Activated T-cell treated with anti-CD3 and anti-CD28 coated beads, Interleukin-2, amount 50 U/mL, for 72 hours (primary cell): ENCODE data around the gene ZNF878. TPM values are rescaled to one million over a fixed set of nuclear protein-coding genes. Genes with fewer than 3 reads are reported as not detected.

Experiments
- ATAC-seq, 2 donors: fragments of 150-1000 bp; cut with Tn5 transposase; replicated peaks in 1 of 2; 2 replicates each; pipeline ENCODE4 v1.10.0; 2021; ENCODE audit warnings: moderate library complexity in 2 of 2, mild to moderate bottlenecking in 1 of 2
- DNase-seq, 2 donors: peaks; one replicate each; pipeline ENCODE4 v3.0.0; 2021 to 2022; ENCODE audit warnings: mixed read lengths in 1 of 2
- H3K27ac Mint-ChIP-seq: one replicate; pipeline ENCODE4 v1.8.0; 2022; ENCODE audit warnings: mild to moderate bottlenecking, moderate library complexity, mixed read lengths
- H3K27me3 Mint-ChIP-seq: one replicate; pipeline ENCODE4 v1.8.0; 2022; ENCODE audit warnings: low read depth, mixed read lengths
- H3K36me3 Mint-ChIP-seq, 2 donors: one replicate each; pipeline ENCODE4 v1.8.0; 2022; ENCODE audit warnings: mixed read lengths in 2 of 2, mild to moderate bottlenecking in 1 of 2; ENCODE audit not compliant: insufficient read depth in 2 of 2
- H3K4me1 Mint-ChIP-seq: one replicate; pipeline ENCODE4 v1.8.0; 2022; ENCODE audit warnings: low read depth, mixed read lengths
- H3K4me3 Mint-ChIP-seq, 2 donors: one replicate each; pipeline ENCODE4 v1.8.0; 2022; ENCODE audit warnings: mild to moderate bottlenecking in 2 of 2, mixed read lengths in 2 of 2, moderate library complexity in 2 of 2
- H3K9me3 Mint-ChIP-seq, 2 donors: one replicate each; pipeline ENCODE4 v1.8.0; 2022; ENCODE audit warnings: mixed read lengths in 2 of 2
- total RNA-seq, 2 donors: library from RNA; stranded (reverse); gene quantifications; one replicate each; pipeline ENCODE4 v1.2.3, GENCODE V29; 2022

ZNF878 gene
- total RNA-seq, 2 donors from 2014 or later: 0.39 to 0.55 TPM

DNA sequence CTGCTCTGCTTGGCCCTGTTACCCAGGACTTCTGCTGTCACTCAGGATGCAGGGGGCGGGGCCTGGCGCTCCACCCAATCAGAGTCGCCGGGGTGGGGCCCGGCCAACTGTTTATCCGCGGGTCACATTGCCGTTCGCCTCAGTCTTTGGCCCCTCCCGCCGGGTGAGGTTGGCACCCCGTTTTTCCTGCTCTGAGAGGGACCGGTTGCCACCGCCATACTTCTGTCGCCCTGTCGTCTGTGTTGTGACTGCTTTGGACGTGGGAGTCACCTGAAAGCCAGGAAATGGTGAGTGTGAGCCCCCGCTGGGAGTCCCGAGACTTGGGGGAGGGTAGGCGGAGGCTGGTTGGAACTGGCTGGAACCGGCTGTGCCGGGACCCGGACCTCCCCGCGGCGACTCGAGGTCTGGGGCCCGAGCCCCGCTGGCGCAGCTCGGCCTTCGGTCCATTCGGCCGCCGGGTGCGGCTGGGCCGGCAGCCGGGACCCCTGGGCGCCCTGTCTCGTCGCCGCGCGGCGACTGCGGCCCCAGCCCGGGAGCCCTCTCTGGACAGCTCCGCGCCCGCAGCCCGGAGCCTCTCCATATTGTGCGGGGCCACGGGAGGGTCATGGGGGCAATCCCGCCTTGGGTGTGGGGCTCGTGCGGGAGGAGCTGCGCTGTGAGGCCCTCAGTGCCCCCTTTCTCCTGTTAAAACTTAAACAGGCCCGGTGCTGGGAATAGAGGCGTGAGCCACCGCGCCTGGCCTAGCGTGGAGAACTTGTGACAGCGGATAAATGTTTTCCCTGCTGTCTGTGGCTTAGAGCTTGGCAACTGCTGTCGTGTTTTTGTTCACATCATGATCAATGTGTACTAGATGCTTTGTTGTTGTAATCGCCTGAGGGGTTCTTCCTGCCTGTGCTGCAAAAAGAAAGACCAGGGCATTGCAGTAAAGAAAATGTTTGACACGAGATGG, 12.1 kb upstream of the ZNF878 start, which contains the start of gene ZNF844:
Gene ZNF844, plus strand, starts transcription at position 142 of the 949 bp plus-strand sequence. Its CDS starts 143 bp downstream, at position 285.
- peak; percentile 91 to 92 for ATAC-seq
- H3K27ac Mint-ChIP-seq: peak within 1 kb of the TSS; percentile 28
- DNase-seq: peak; percentile 83 to 85
- H3K27me3 Mint-ChIP-seq: no peaks in the 10 kb centered on the region
- H3K36me3 Mint-ChIP-seq: peaks cover 3 to 16% of the 10 kb centered on the region in 2 donors
- peak within 1 kb of the TSS; percentile 88 to 89 for H3K4me3 Mint-ChIP-seq
- peaks cover 2 to 4% of the 10 kb centered on the region in 2 donors for H3K9me3 Mint-ChIP-seq
- H3K4me1 Mint-ChIP-seq: peaks cover 10% of the 10 kb centered on the region

- H3K4me1 Mint-ChIP-seq: peaks cover 26% of the 10 kb centered on the region
- DNase-seq (no peak), ATAC-seq (no peak)
- peaks cover 33% of the 10 kb centered on the region for H3K27me3 Mint-ChIP-seq
- no peak overlapping the region for H3K4me3 Mint-ChIP-seq
- H3K9me3 Mint-ChIP-seq: no peaks in the 10 kb centered on the region
- peaks cover 5% of the 10 kb centered on the region in 2 donors for H3K36me3 Mint-ChIP-seq
- H3K27ac Mint-ChIP-seq: no peak overlapping the region
Measured at GRCh38 chr19:12055784-12056183, 3.0 kb upstream of the ZNF878 start.

GRCh38 chr19:12052091-12052496, 667 bp downstream of the ZNF878 start:
- Mint-ChIP-seq H3K4me1 (peaks cover 20% of the 10 kb centered on the region), H3K9me3 (no peaks in the 10 kb centered on the region), H3K27me3 (peaks cover 33% of the 10 kb centered on the region), H3K4me3 (peak overlapping the region; percentile 80 to 81), H3K36me3 (peaks cover 8% of the 10 kb centered on the region in 2 donors), H3K27ac (no peak overlapping the region)
- DNase-seq (no peak), ATAC-seq (no peak)

- H3K27me3 Mint-ChIP-seq: peaks cover 6% of the 10 kb centered on the region
- no peak overlapping the region for H3K27ac Mint-ChIP-seq
- ATAC-seq: no peak
- H3K4me3 Mint-ChIP-seq: no peak overlapping the region
- H3K9me3 Mint-ChIP-seq: peaks cover 4 to 22% of the 10 kb centered on the region in 2 donors
- DNase-seq: no peak
- peaks cover 29 to 36% of the 10 kb centered on the region in 2 donors for H3K36me3 Mint-ChIP-seq
- H3K4me1 Mint-ChIP-seq: peaks cover 12% of the 10 kb centered on the region
Measured at GRCh38 chr19:12047868-12048267, 4.9 kb downstream of the ZNF878 start.

- Mint-ChIP-seq H3K9me3 (peaks cover 5 to 28% of the 10 kb centered on the region in 2 donors), H3K4me3 (no peak overlapping the region), H3K36me3 (peaks cover 32 to 43% of the 10 kb centered on the region in 2 donors), H3K27me3 (no peaks in the 10 kb centered on the region), H3K27ac (peak overlapping the region; percentile 31), H3K4me1 (no peaks in the 10 kb centered on the region)
- ATAC-seq: no peak
- DNase-seq: no peak
Measured at GRCh38 chr19:12043752-12044422, 8.9 kb downstream of the ZNF878 start.

DNA sequence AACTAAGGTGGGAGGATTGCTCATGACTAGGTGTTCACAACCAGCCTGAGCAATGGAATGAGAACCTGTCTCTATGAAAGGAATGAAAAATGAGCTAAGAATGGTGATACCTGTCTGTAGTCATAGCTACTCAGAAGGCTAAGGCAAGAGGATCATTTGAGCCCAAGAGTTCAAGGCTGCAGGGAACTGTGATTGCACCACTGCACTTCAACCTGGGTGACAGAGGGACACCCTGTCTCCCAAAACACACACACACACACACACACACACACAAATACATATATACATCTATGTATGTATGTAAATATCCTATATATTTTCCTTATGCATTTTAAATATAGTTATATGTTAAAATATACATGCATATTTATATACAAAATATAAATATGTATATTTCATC, 9.9 kb downstream of the ZNF878 start:
- ATAC-seq (no peak), DNase-seq (no peak)
- Mint-ChIP-seq H3K27me3 (no peaks in the 10 kb centered on the region), H3K4me3 (no peak overlapping the region), H3K9me3 (peaks cover 5 to 28% of the 10 kb centered on the region in 2 donors), H3K36me3 (peaks cover 33 to 40% of the 10 kb centered on the region in 2 donors), H3K27ac (no peak overlapping the region), H3K4me1 (no peaks in the 10 kb centered on the region)

- Mint-ChIP-seq H3K27ac (no peak within 1 kb of the TSS), H3K36me3 (peaks cover 3 to 9% of the 10 kb centered on the region in 2 donors), H3K4me1 (peaks cover 11% of the 10 kb centered on the region), H3K9me3 (peaks cover 0 to 1% of the 10 kb centered on the region in 2 donors), H3K4me3 (peak within 1 kb of the TSS; percentile 86 to 90), H3K27me3 (no peaks in the 10 kb centered on the region)
- peak; percentile 95 to 96 for ATAC-seq
- peak; percentile 75 to 87 for DNase-seq
Measured at GRCh38 chr19:12035220-12036172, 17.3 kb downstream of the ZNF878 start, which contains the start of gene ZNF433. TSS of gene ZNF433 (minus strand) at chr19:12035679. CDS start at chr19:12035539, 140 bp downstream.

DNA sequence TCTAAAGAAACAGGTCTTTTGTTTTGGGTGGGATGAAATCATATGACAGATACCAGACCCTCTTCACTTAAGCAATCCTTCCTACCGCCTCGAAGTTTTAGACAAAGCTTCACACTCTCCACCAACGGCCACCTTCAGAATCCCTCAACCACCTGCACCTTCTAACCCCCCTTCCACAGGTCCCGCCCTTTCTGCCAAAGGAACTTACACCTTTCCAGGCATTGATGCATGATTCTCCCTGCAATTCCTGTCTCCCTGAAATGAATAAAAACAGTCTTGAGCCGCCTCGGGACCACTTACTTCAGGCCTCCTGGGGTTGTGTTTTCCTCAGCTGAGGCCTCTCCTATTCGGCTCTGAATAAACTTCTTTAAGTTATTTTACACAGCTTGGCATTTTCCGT, 18.1 kb downstream of the ZNF878 start:
- peak overlapping the region; percentile 22 to 70 for H3K4me3 Mint-ChIP-seq
- H3K27ac Mint-ChIP-seq: no peak overlapping the region
- no peak for DNase-seq
- no peaks in the 10 kb centered on the region for H3K27me3 Mint-ChIP-seq
- ATAC-seq: no peak
- peaks cover 3 to 9% of the 10 kb centered on the region in 2 donors for H3K36me3 Mint-ChIP-seq
- H3K4me1 Mint-ChIP-seq: peaks cover 11% of the 10 kb centered on the region
- peaks cover 0 to 1% of the 10 kb centered on the region in 2 donors for H3K9me3 Mint-ChIP-seq

DNA sequence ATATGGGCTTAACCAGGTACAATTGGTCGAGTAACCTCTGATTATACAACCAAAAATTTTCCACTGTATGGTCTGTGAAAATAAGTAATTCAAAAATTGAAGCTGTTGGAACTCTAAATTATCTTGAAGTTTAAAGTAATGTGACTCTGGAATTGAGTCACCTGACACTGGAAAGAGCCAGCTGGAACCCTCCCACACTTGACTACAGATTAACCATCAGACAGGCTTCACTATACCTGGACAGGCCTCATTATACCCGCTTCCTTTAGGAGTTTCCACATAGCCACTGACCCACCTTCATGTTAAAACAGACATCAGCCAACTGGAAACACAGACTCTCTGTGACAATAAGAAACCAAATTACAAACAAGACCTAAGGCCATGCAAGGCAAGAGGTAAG, 18.6 kb downstream of the ZNF878 start:
- peak overlapping the region in 1 of 2 donors; percentile 70 for H3K4me3 Mint-ChIP-seq
- no peak overlapping the region for H3K27ac Mint-ChIP-seq
- H3K36me3 Mint-ChIP-seq: peaks cover 4 to 9% of the 10 kb centered on the region in 2 donors
- DNase-seq (no peak), ATAC-seq (no peak)
- peaks cover 11% of the 10 kb centered on the region for H3K4me1 Mint-ChIP-seq
- no peaks in the 10 kb centered on the region for H3K27me3 Mint-ChIP-seq
- H3K9me3 Mint-ChIP-seq: peaks cover 0 to 1% of the 10 kb centered on the region in 2 donors

- H3K36me3 Mint-ChIP-seq: peaks cover 37 to 70% of the 10 kb centered on the region in 2 donors
- no peaks in the 10 kb centered on the region for H3K4me1 Mint-ChIP-seq
- DNase-seq: no peak
- H3K27me3 Mint-ChIP-seq: no peaks in the 10 kb centered on the region
- peaks cover 19 to 25% of the 10 kb centered on the region in 2 donors for H3K9me3 Mint-ChIP-seq
- H3K4me3 Mint-ChIP-seq: no peak overlapping the region
- no peak overlapping the region for H3K27ac Mint-ChIP-seq
- ATAC-seq: no peak
Measured at GRCh38 chr19:12015753-12016116, 37.0 kb downstream of the ZNF878 start.

GRCh38 chr19:12015015-12015752, 37.6 kb downstream of the ZNF878 start:
- H3K27ac Mint-ChIP-seq: no peak overlapping the region
- no peaks in the 10 kb centered on the region for H3K27me3 Mint-ChIP-seq
- peaks cover 36 to 70% of the 10 kb centered on the region in 2 donors for H3K36me3 Mint-ChIP-seq
- no peak for DNase-seq
- no peaks in the 10 kb centered on the region for H3K4me1 Mint-ChIP-seq
- ATAC-seq: no peak
- H3K9me3 Mint-ChIP-seq: peaks cover 19 to 25% of the 10 kb centered on the region in 2 donors
- no peak overlapping the region for H3K4me3 Mint-ChIP-seq
